Cortex of kidney (tissue), 1 donor: ENCODE data around the gene FERMT3.

ENCODE experiments used
- DNase-seq: peaks from one replicate; lab custom pipeline; 2025; lab: John Stamatoyannopoulos, UW

FERMT3 gene

GRCh38 chr11:64249563-64250414 lies 43.3 kb downstream of the FERMT3 start:
- DNase-seq: no peak

GRCh38 chr11:64250415-64251015 lies 44.0 kb downstream of the FERMT3 start:
- no peak for DNase-seq

GRCh38 chr11:64251016-64251752 lies 44.7 kb downstream of the FERMT3 start, which contains the start of gene PLCB3:
Gene PLCB3, plus strand, starts transcription at chr11:64251530. Its CDS starts 120 bp downstream, at chr11:64251650.
- no peak for DNase-seq

GRCh38 chr11:64251753-64252002 lies 45.2 kb downstream of the FERMT3 start:
- no peak for DNase-seq

GRCh38 chr11:64252003-64252872 lies 45.7 kb downstream of the FERMT3 start:
- DNase-seq: no peak

- no peak for DNase-seq
Observed at GRCh38 chr11:64253043-64253442, 46.5 kb downstream of the FERMT3 start.

GRCh38 chr11:64253481-64253880 lies 47.0 kb downstream of the FERMT3 start:
- DNase-seq: no peak

- DNase-seq: no peak
Observed at GRCh38 chr11:64254326-64254725, 47.8 kb downstream of the FERMT3 start.

GRCh38 chr11:64255135-64256128 lies 48.9 kb downstream of the FERMT3 start:
- no peak for DNase-seq

- DNase-seq: no peak
Observed at GRCh38 chr11:64256300-64256699, 49.8 kb downstream of the FERMT3 start.

GRCh38 chr11:64258356-64258755 lies 51.8 kb downstream of the FERMT3 start:
- DNase-seq: no peak

GRCh38 chr11:64258946-64259532 lies 52.5 kb downstream of the FERMT3 start:
- no peak for DNase-seq

GRCh38 chr11:64259533-64260067 lies 53.1 kb downstream of the FERMT3 start:
- DNase-seq: no peak

GRCh38 chr11:64260147-64260708 lies 53.7 kb downstream of the FERMT3 start:
- DNase-seq: no peak

GRCh38 chr11:64261556-64262080 lies 55.1 kb downstream of the FERMT3 start:
- DNase-seq: no peak

GRCh38 chr11:64262271-64263002 lies 55.9 kb downstream of the FERMT3 start:
- DNase-seq: no peak

- DNase-seq: no peak
Observed at GRCh38 chr11:64263021-64263946, 56.8 kb downstream of the FERMT3 start.

GRCh38 chr11:64263947-64264317 lies 57.4 kb downstream of the FERMT3 start:
- DNase-seq: no peak
